K562 (cell line): ENCODE results near the gene RAE1. TPM values are rescaled to one million over a fixed set of nuclear protein-coding genes. Genes with fewer than 3 reads are reported as not detected.

Source experiments
- DACH1 ChIP-seq: fragments of 450-650 bp; IDR thresholded peaks from 2 replicates; pipeline ENCODE4 v1.6.1; 2018; ENCODE audit not compliant: partially characterized antibody
- GABPB1 ChIP-seq: sonication (generic); formaldehyde crosslinking; IDR thresholded peaks from 2 replicates; pipeline ENCODE4 v1.8.0; 2022; ENCODE audit warnings: mild to moderate bottlenecking, missing genetic modification reagents
- PYGO2 ChIP-seq: fragments of 450-650 bp; IDR thresholded peaks from 2 replicates; pipeline ENCODE4 v1.6.1; 2016; ENCODE audit warnings: mild to moderate bottlenecking, missing genetic modification characterization, moderate library complexity, missing compliant biosample characterization
- SMAD4 ChIP-seq: fragments of 250-450 bp; sonication (Bioruptor Pico); conservative IDR thresholded peaks from 2 replicates; pipeline ENCODE4 v1.8.0; 2021; ENCODE audit warnings: inconsistent platforms, mild to moderate bottlenecking, moderate library complexity
- SMC3 ChIP-seq: conservative IDR thresholded peaks from 2 replicates; pipeline ENCODE4 v1.6.1; 2011; ENCODE audit warnings: low read depth, low read length, improper control_type of control experiment; ENCODE audit not compliant: insufficient read depth
- SNIP1 ChIP-seq: fragments of 450-650 bp; IDR thresholded peaks from 2 replicates; pipeline ENCODE4 v1.7.1; 2017; ENCODE audit warnings: low read depth, mild to moderate bottlenecking
- TCF3 ChIP-seq: sonication (generic); formaldehyde crosslinking; IDR thresholded peaks from 2 replicates; pipeline ENCODE4 v1.4.0; 2020; ENCODE audit warnings: mild to moderate bottlenecking, missing genetic modification reagents
- TFAP4 ChIP-seq: sonication (generic); formaldehyde crosslinking; IDR thresholded peaks from 2 replicates; pipeline ENCODE4 v1.8.0; 2022; ENCODE audit warnings: missing genetic modification reagents, mild to moderate bottlenecking, moderate library complexity, borderline replicate concordance
- U2AF1 ChIP-seq: fragments of 200-400 bp; formaldehyde crosslinking; optimal IDR thresholded peaks from 2 replicates; pipeline ENCODE3; 2017; ENCODE audit warnings: mild to moderate bottlenecking, low read depth, low read length, moderate library complexity
- ZEB2 ChIP-seq: fragments of 450-650 bp; IDR thresholded peaks from 2 replicates; pipeline ENCODE4 v1.6.1; 2016
- ZNF253 ChIP-seq: fragments of 250-450 bp; sonication (Bioruptor Pico); conservative IDR thresholded peaks from 2 replicates; pipeline ENCODE4 v1.6.1; 2021; ENCODE audit warnings: mild to moderate bottlenecking
- ZNF407 ChIP-seq: fragments of 450-650 bp; IDR thresholded peaks from 2 replicates; pipeline ENCODE4 v1.6.1; 2016; ENCODE audit warnings: low read depth
- ZNF445 ChIP-seq: fragments of 250-450 bp; sonication (Bioruptor Pico); IDR thresholded peaks from 2 replicates; pipeline ENCODE4 v1.4.0; 2020; ENCODE audit warnings: low read depth, mild to moderate bottlenecking, moderate library complexity
- ZNF592 ChIP-seq: fragments of 450-650 bp; IDR thresholded peaks from 2 replicates; pipeline ENCODE4 v1.6.1; 2017; ENCODE audit warnings: antibody characterized with exemption, mild to moderate bottlenecking
- polyA plus RNA-seq, 8 experiments: library from polyadenylated mRNA; depleted of rRNA in 4 of 8; stranded (reverse) in 5 of 8; unstranded in 3 of 8; fragments of >200 nt; fragmentation: Nextera tagmentation in 2 of 8; fragmentation: Illumina TruSeq in 1 of 8; extraction: Ambion mirVana in 2 of 8; extraction: Trizol in 1 of 8; gene quantifications; 2 replicates each; pipeline versions ENCODE4 v1.2.1 to v1.2.3, GENCODE V29; 2011 to 2014; ENCODE audit warnings: inconsistent platforms in 1 of 8, missing spikeins in 1 of 8
- total RNA-seq, 7 experiments: library from RNA; depleted of rRNA in 6 of 7; stranded (reverse); fragments of >200 nt in 6 of 7; fragmentation: Illumina TruSeq in 2 of 7; extraction: Trizol in 2 of 7; gene quantifications; 2 replicates each; pipeline versions ENCODE4 v1.2.1 to v1.2.3, GENCODE V29; 2011 to 2021; ENCODE audit warnings: low replicate concordance in 1 of 7

RAE1 gene
- total and polyA plus RNA-seq, 9 of the 15 experiments (the other 6 are each of a cell fraction or from before 2014, with no cell fraction given), result 33.7 to 248 (median 77.7) TPM

- TF ChIP-seq ZNF407 (no peak), U2AF1 (no peak), GABPB1 (CRISPR knock-in tag) (no peak), TCF3 (CRISPR knock-in tag) (peak; percentile 82), ZNF253 (CRISPR knock-in tag) (no peak), ZNF592 (no peak), PYGO2 (no peak), TFAP4 (CRISPR knock-in tag) (peak; percentile 46; the same call in 1 of the 2 replicates), ZEB2 (peak; percentile 80; the same call in 1 of the 2 replicates), SMC3 (no peak), SNIP1 (no peak), ZNF445 (CRISPR knock-in tag) (no peak), DACH1 (peak; percentile 56), SMAD4 (CRISPR knock-in tag) (no peak)
Observed at GRCh38 chr20:57417830-57418780, 67.0 kb downstream of the RAE1 start (continued).
